Endothelial cell of umbilical vein (primary cell): ENCODE results near the gene VWA5A. TPM values are rescaled to one million over a fixed set of nuclear protein-coding genes. Genes with fewer than 3 reads are reported as not detected.

Experiments used
- BruUV-seq: library from RNA; stranded (reverse); fragments of 400-500 nt; replicated peaks from 2 replicates; lab custom pipeline; 2021; lab: Mats Ljungman, UMichigan
- CTCF ChIA-PET: fragments of 300-600, 350-600 bp; sonication (Branson Sonifier 250); formaldehyde crosslinking; loops from one replicate; lab custom pipeline; 2021; ENCODE audit warnings: antibody characterized with exemption, inconsistent platforms; lab: Charles Lee
- POLR2A ChIA-PET: fragments of 300-600, 350-600 bp; sonication (Branson Sonifier 250); formaldehyde crosslinking; loops from one replicate; lab custom pipeline; 2021; ENCODE audit warnings: antibody characterized with exemption, inconsistent platforms; lab: Charles Lee
- DNase-seq: peaks from one replicate; pipeline ENCODE4 v3.0.0-alpha.2; 2011; ENCODE audit warnings: low read depth, low spot score
- FAIRE-seq: peaks from 2 replicates; lab custom pipeline; 2011; peaks lifted over from hg19 to GRCh38; lab: Jason Lieb, UNC
- H2AFZ ChIP-seq: 2 replicates; pipeline ENCODE4 v1.6.0; 2012; ENCODE audit warnings: low read depth, low read length, control low read depth, inconsistent platforms
- H3K27ac ChIP-seq: 2 replicates; pipeline ENCODE4 v1.5.1; 2011; ENCODE audit warnings: low read depth, mild to moderate bottlenecking, control low read depth, low read length, moderate library complexity; ENCODE audit not compliant: insufficient read depth
- H3K27me3 ChIP-seq, 2 experiments: 2 replicates each; pipeline versions ENCODE4 v1.6.0 to v1.6.1; 2011; ENCODE audit warnings: low read length in 2 of 2, mixed read lengths in 1 of 2; ENCODE audit not compliant: control insufficient read depth in 2 of 2, insufficient read depth in 2 of 2
- H3K36me3 ChIP-seq, 2 experiments: 2 replicates in 1 of 2; 3 replicates in 1 of 2; pipeline ENCODE4 v1.5.1; 2011; ENCODE audit warnings: low read length in 2 of 2, mild to moderate bottlenecking in 1 of 2, moderate library complexity in 1 of 2; ENCODE audit not compliant: control insufficient read depth in 2 of 2, insufficient read depth in 2 of 2; ENCODE audit errors: extremely low read depth in 1 of 2
- H3K4me1 ChIP-seq: 3 replicates; pipeline ENCODE4 v1.5.1; 2011; ENCODE audit warnings: mild to moderate bottlenecking, low read length; ENCODE audit not compliant: control insufficient read depth, insufficient read depth; ENCODE audit errors: extremely low read depth
- H3K4me2 ChIP-seq: 2 replicates; pipeline ENCODE4 v1.6.1; 2011; ENCODE audit warnings: low read length, control low read depth, mixed read lengths; ENCODE audit not compliant: insufficient read depth
- H3K4me3 ChIP-seq, 3 experiments: fragments of 200-600 bp in 1 of 3; sonication (generic), shearing (Covaris generic) in 1 of 3; replicated peaks in 1 of 3; 2 replicates each; pipeline ENCODE4 v1.5.1; 2011 to 2016; ENCODE audit warnings: control low read depth in 3 of 3, low read length in 3 of 3, mild to moderate bottlenecking in 2 of 3, inconsistent platforms in 1 of 3, low read depth in 1 of 3, moderate library complexity in 1 of 3; ENCODE audit not compliant: insufficient read depth in 1 of 3
- H3K79me2 ChIP-seq: 2 replicates; pipeline ENCODE4 v1.6.0; 2012; ENCODE audit warnings: low read length, inconsistent platforms; ENCODE audit not compliant: control insufficient read depth, insufficient read depth
- H3K9ac ChIP-seq: replicated peaks from 2 replicates; pipeline ENCODE3; 2011; ENCODE audit warnings: low read length, control low read depth; ENCODE audit not compliant: insufficient read depth; ENCODE audit errors: extremely low read depth
- H3K9me1 ChIP-seq: replicated peaks from 3 replicates; pipeline ENCODE4 v1.6.0; 2011; ENCODE audit warnings: mild to moderate bottlenecking, low read length; ENCODE audit not compliant: control insufficient read depth, insufficient read depth; ENCODE audit errors: extremely low read depth
- H3K9me3 ChIP-seq: replicated peaks from 2 replicates; pipeline ENCODE4 v1.5.1; 2012; ENCODE audit warnings: low read length, inconsistent platforms; ENCODE audit not compliant: control insufficient read depth, insufficient read depth
- H4K20me1 ChIP-seq: replicated peaks from 2 replicates; pipeline ENCODE3; 2011; ENCODE audit warnings: mild to moderate bottlenecking, low read length; ENCODE audit not compliant: control insufficient read depth, insufficient read depth; ENCODE audit errors: extremely low read depth
- EZH2 ChIP-seq: IDR thresholded peaks from 2 replicates; pipeline ENCODE4 v1.6.1; 2012; ENCODE audit warnings: borderline replicate concordance, low read depth, mild to moderate bottlenecking, moderate library complexity, low read length, inconsistent platforms; ENCODE audit not compliant: severe bottlenecking
- FOS ChIP-seq: IDR thresholded peaks from 2 replicates; pipeline ENCODE4 v1.6.1; 2011; ENCODE audit warnings: mild to moderate bottlenecking, low read length, moderate library complexity, borderline replicate concordance; ENCODE audit not compliant: insufficient read depth
- GATA2 ChIP-seq: IDR thresholded peaks from 2 replicates; pipeline ENCODE4 v1.7.0; 2011; ENCODE audit warnings: low read depth, mild to moderate bottlenecking, moderate library complexity, mixed read lengths, low read length; ENCODE audit not compliant: insufficient read length, insufficient read depth
- JUN ChIP-seq: IDR thresholded peaks from 2 replicates; pipeline ENCODE4 v1.6.1; 2011; ENCODE audit warnings: borderline replicate concordance, low read depth; ENCODE audit not compliant: insufficient read length, insufficient read depth
- MYC ChIP-seq: IDR thresholded peaks from one replicate; pipeline ENCODE4 v1.6.1; 2011; ENCODE audit warnings: mild to moderate bottlenecking, low read depth, low read length
- POLR2A ChIP-seq: IDR thresholded peaks from 2 replicates; pipeline ENCODE4 v1.6.1; 2012; ENCODE audit warnings: low read depth, mild to moderate bottlenecking, control low read depth, low read length
- POLR2AphosphoS5 ChIP-seq: IDR thresholded peaks from 2 replicates; pipeline ENCODE4 v1.6.1; 2012; ENCODE audit warnings: low read depth, mild to moderate bottlenecking, control low read depth, low read length, moderate library complexity; ENCODE audit not compliant: insufficient read depth
- dilution Hi-C: fragments of 300-500 bp; cut with MboI; formaldehyde crosslinking; loops from one replicate; pipeline ENCODE4 v1.15.0; 2019; ENCODE audit warnings: low sequenced_read_pairs; ENCODE audit not compliant: extremely low pct_ligation_motif_present
- intact Hi-C: fragments of 100-400 bp; cut with micrococcal nuclease; formaldehyde crosslinking; loops from one replicate; pipeline ENCODE4 v1.10.0; 2022
- polyA plus RNA-seq, 4 experiments: library from polyadenylated mRNA; depleted of rRNA in 3 of 4; stranded (reverse) in 3 of 4; unstranded in 1 of 4; fragments of >200 nt; gene quantifications; 2 replicates each; pipeline versions ENCODE4 v1.2.1 to v1.2.3, GENCODE V29; 2011 to 2012; ENCODE audit warnings: missing spikeins in 1 of 4
- total RNA-seq: library from RNA; stranded (reverse); gene quantifications from 2 replicates; pipeline ENCODE4 v1.2.3, GENCODE V29; 2021
- TF ChIP-seq, protein P1 (sequence below), 2 donors: IDR thresholded peaks; 1 replicate in 1 of 2; 2 replicates in 1 of 2; pipeline ENCODE4 v1.5.1; 2011; ENCODE audit warnings: low read length in 2 of 2, mild to moderate bottlenecking in 2 of 2, moderate library complexity in 2 of 2, control low read depth in 1 of 2, inconsistent platforms in 1 of 2, low read depth in 1 of 2; ENCODE audit not compliant: insufficient read depth in 1 of 2; ENCODE audit errors: extremely low read depth in 1 of 2
- TF ChIP-seq, protein P2 (sequence below): IDR thresholded peaks from 2 replicates; pipeline ENCODE4 v1.6.1; 2011; ENCODE audit not compliant: insufficient read depth, insufficient read length

Gene VWA5A
- total and polyA plus RNA-seq, 2 donors (not counting 3 experiments of a cell fraction or from before 2014, with no cell fraction given) = 9.1 to 14.3 TPM

DNA sequence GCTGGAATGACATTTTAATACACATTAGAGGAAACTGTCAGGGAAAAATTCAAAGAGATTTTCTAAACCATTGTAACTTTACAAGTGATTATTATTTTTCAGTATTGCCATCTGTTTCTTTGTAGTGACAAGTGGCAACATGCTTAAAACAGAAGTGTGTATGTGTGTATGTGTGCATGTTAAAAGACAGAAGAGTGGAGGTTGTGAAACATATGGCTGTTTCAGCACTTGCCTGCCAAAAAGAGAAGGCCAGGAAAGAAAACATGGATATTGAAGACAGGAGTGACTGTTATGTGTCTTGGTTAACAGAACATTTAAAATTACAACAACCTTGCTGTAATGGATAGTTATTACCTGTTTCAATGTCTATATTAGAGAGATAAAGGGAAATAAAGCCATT lies 24.3 kb upstream of the VWA5A start:
- DNase-seq = no peak
- CTCF ChIA-PET = interaction anchor here (1.2 to 1.3 kb wide), 3 partner anchors 18 to 39 kb away, joined by 3 to 9 read pairs (median 4); no protein-coding TSS in a partner anchor
- Histone ChIP-seq H3K79me2 (no peaks in the 10 kb centered on the region), H3K9me1 (no peaks in the 10 kb centered on the region), H3K9ac (no peak overlapping the region), H3K27ac (no peak overlapping the region), H3K4me2 (no peak overlapping the region), H3K4me3 (no peak overlapping the region), H3K4me1 (no peaks in the 10 kb centered on the region), H3K36me3 (no peaks in the 10 kb centered on the region), H4K20me1 (no peaks in the 10 kb centered on the region), H2AFZ (no peak overlapping the region), H3K9me3 (no peaks in the 10 kb centered on the region), H3K27me3 (peaks cover 2% of the 10 kb centered on the region in 2 experiments)
- no TSS peak for BruUV-seq
- intact Hi-C loops = no loop called here
- TF ChIP-seq MYC = no peak
- TF ChIP-seq, protein P1, sequence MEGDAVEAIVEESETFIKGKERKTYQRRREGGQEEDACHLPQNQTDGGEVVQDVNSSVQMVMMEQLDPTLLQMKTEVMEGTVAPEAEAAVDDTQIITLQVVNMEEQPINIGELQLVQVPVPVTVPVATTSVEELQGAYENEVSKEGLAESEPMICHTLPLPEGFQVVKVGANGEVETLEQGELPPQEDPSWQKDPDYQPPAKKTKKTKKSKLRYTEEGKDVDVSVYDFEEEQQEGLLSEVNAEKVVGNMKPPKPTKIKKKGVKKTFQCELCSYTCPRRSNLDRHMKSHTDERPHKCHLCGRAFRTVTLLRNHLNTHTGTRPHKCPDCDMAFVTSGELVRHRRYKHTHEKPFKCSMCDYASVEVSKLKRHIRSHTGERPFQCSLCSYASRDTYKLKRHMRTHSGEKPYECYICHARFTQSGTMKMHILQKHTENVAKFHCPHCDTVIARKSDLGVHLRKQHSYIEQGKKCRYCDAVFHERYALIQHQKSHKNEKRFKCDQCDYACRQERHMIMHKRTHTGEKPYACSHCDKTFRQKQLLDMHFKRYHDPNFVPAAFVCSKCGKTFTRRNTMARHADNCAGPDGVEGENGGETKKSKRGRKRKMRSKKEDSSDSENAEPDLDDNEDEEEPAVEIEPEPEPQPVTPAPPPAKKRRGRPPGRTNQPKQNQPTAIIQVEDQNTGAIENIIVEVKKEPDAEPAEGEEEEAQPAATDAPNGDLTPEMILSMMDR (IDR thresholded peaks at IDR 0.05; ENCODE audit: extremely low read depth in 1 of 2, insufficient read depth in 1 of 2, low read depth in 1 of 2, low read length in 2 of 2) = no peak
- no peak for TF ChIP-seq JUN
- dilution Hi-C loops = no loop called here
- no peak for FAIRE-seq
- POLR2A ChIA-PET = no interaction called here

DNA sequence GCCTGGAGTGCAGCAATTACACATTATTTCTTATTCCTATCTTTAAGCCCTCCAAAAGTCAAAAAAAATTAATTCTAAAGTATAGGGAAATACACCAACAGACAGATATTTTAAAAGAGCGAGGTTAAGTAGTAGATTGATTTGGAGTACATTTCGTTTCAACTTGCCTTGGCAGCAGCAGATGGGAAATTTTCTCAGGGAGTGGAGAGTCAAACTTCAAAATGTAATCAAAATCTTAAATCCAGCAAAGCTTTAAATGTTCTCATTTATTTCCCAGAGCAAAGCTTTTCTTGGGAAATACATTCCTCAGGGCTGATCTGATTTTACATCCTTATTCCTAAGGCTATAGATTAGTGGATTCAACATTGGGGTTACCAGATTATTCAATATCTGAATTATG lies 21.9 kb upstream of the VWA5A start:
- dilution Hi-C loops = no loop called here
- H3K36me3 ChIP-seq = no peaks in the 10 kb centered on the region
- no peak overlapping the region for H2AFZ ChIP-seq
- no peaks in the 10 kb centered on the region for H3K9me3 ChIP-seq
- BruUV-seq = no TSS peak
- intact Hi-C loops = no loop called here
- H3K4me3 ChIP-seq = no peak overlapping the region
- H4K20me1 ChIP-seq = no peaks in the 10 kb centered on the region
- H3K79me2 ChIP-seq = no peaks in the 10 kb centered on the region
- no peak overlapping the region for H3K27ac ChIP-seq
- CTCF ChIA-PET = interaction anchor here (1.0 kb wide), 1 partner anchor 22 kb away, joined by 3 read pairs; no protein-coding TSS in a partner anchor
- DNase-seq = no peak
- FAIRE-seq = no peak
- no peaks in the 10 kb centered on the region for H3K4me1 ChIP-seq
- H3K27me3 ChIP-seq = peaks cover 2% of the 10 kb centered on the region in 2 experiments
- no peak overlapping the region for H3K9ac ChIP-seq
- POLR2A ChIA-PET = no interaction called here
- no peak overlapping the region for H3K4me2 ChIP-seq
- TF ChIP-seq POLR2AphosphoS5 = no peak
- TF ChIP-seq, protein P1 (IDR thresholded peaks at IDR 0.05; ENCODE audit: extremely low read depth in 1 of 2, insufficient read depth in 1 of 2, low read depth in 1 of 2, low read length in 2 of 2) = no peak
- TF ChIP-seq JUN = no peak
- no peak for TF ChIP-seq GATA2
- TF ChIP-seq FOS = no peak
- no peak for TF ChIP-seq EZH2
- TF ChIP-seq MYC = no peak
- no peak for TF ChIP-seq POLR2A
- TF ChIP-seq, protein P2, sequence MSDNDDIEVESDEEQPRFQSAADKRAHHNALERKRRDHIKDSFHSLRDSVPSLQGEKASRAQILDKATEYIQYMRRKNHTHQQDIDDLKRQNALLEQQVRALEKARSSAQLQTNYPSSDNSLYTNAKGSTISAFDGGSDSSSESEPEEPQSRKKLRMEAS = no peak
- no peaks in the 10 kb centered on the region for H3K9me1 ChIP-seq
